Myocyte (in vitro differentiated cells): ENCODE data around the gene SELE. TPM values are rescaled to one million over a fixed set of nuclear protein-coding genes. Genes with fewer than 3 reads are reported as not detected.

ENCODE experiments used
- DNase-seq: peaks from one replicate; pipeline ENCODE4 v3.0.0-alpha.2; 2012; ENCODE audit warnings: low read depth
- polyA plus RNA-seq: library from polyadenylated mRNA; unstranded; fragments of >200 nt; gene quantifications from one replicate; pipeline ENCODE4 v1.2.1, GENCODE V29; 2012; ENCODE audit warnings: missing spikeins
- total RNA-seq: library from RNA; depleted of rRNA; stranded (reverse); fragments of >200 nt; gene quantifications from 2 replicates; pipeline ENCODE4 v1.2.3, GENCODE V29; 2014

SELE gene, protein sequence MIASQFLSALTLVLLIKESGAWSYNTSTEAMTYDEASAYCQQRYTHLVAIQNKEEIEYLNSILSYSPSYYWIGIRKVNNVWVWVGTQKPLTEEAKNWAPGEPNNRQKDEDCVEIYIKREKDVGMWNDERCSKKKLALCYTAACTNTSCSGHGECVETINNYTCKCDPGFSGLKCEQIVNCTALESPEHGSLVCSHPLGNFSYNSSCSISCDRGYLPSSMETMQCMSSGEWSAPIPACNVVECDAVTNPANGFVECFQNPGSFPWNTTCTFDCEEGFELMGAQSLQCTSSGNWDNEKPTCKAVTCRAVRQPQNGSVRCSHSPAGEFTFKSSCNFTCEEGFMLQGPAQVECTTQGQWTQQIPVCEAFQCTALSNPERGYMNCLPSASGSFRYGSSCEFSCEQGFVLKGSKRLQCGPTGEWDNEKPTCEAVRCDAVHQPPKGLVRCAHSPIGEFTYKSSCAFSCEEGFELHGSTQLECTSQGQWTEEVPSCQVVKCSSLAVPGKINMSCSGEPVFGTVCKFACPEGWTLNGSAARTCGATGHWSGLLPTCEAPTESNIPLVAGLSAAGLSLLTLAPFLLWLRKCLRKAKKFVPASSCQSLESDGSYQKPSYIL
- not detected in 2 replicates for total RNA-seq
- not detected for polyA plus RNA-seq

- no peak for DNase-seq
Measured at GRCh38 chr1:169733924-169734323, at the start of gene SELE. TSS of gene SELE (minus strand) at chr1:169734079. CDS start at chr1:169733612, 467 bp downstream.

DNA sequence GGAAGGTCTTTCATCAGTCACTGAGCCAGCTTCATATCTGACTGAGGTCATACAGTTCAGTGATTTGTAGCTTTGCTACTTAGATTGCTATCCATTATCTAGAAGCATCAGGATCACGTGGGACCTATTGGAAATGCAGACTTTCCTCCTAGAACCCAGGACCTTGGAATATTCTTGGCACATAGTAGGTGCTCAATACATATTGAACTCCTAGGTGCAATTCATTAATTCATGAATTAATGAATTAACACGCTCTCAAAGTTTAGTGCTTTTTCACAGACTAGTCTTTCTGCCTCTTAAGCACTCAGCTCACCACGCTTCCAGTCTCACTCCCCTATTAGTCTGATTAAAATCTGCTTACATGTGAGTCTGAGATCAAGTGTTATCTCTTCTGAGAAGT, 48.7 kb upstream of the SELE start:
- DNase-seq, result no peak

DNA sequence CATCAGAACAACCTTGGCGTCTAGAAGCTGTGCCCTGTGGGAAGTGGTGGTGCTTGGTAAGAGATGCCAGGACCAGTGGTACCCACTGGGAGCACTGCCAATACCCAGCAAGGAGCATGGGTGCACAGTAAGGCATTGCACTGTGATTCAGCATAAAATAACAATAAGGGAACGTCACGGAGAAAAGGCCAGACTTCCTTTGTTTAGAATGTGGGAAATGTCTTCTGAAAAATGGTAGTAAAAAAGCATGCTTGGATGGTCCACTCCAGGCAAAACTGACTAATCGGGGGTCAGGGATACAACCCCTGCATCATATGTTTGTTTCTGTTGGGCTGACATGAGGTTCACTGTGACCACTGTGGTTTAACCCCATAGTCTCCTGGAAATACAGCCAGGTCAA, 46.1 kb upstream of the SELE start:
- DNase-seq, result no peak

- DNase-seq, result no peak
Measured at GRCh38 chr1:169779150-169779549, 45.3 kb upstream of the SELE start.

- DNase-seq, result no peak
Measured at GRCh38 chr1:169776440-169776839, 42.6 kb upstream of the SELE start.

DNA sequence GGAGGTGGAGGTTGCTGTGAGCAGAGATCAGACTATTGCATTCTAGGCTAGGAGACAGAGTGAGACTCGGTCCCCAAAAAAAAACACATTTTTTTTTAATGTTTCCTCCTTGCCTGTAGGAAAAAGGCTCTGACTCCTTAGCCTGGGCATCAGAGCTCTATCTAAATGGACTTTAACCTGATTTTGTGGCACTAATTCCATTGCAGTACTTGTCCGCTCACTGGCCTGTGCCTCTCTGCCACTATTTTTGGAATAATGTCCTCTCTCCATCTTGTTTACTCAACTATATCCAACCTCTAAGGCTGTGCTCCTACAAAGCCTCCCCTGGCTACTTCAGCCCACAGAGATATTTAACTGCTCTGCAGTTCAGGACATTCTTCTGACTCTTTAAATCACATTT, 34.3 kb upstream of the SELE start:
- no peak for DNase-seq

DNA sequence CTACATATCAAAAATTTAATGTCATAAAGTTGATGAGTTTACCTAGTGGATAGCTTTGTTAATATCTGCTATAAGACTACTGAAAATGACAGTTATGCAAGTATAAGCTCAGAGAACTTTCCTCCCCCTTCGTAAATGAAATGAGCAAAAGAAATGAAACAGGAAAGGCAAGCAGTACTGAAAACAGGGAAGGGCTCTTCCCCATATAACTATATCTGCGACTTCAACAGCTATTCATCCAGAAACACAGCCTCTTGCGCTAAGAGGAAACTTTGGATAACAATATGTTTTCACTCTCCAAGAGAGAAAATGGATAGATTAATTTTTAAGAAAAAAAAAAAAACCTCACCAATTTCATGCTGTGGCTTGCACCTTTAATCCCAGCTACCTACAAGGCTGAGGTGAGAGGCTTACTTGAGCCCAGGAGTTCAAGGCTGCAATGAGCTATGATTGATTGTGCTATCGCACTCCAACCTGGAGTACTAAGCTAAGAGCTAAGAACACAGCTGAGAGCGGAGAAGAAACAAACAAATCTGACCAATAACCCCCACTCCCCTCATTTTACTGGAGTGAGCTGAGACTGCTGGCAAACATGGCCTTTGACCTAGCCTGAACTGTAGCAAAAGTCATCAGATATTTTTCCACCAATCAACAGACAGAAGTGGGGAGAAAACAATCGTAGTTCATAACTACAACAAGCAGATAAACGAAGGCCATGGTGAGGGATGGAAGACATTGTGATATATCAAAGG, 31.9 kb upstream of the SELE start:
- DNase-seq, result no peak

GRCh38 chr1:169764919-169765318, 31.0 kb upstream of the SELE start:
- no peak for DNase-seq

GRCh38 chr1:169762699-169763098, 28.8 kb upstream of the SELE start:
- no peak for DNase-seq

- no peak for DNase-seq
Measured at GRCh38 chr1:169759038-169759437, 25.2 kb upstream of the SELE start.

DNA sequence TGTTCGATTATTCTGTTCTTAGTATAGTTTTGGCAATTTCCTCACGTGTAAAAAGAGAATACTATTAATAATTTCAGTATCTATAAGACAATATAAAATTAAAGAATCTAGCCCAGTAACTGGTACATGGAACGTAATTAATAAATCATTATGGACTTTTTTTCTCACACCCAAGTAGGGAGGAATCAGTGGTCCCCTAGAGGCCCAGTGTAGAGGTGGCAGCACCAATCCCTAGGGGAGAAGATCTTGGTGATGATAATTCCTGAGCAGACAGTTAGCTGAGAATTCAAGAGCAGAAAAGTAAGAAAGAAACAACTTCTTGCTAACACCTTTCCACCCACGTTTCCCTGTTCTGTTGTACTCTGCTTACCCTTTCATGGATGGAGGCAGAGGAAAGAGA, 19.7 kb upstream of the SELE start:
- no peak for DNase-seq

DNA sequence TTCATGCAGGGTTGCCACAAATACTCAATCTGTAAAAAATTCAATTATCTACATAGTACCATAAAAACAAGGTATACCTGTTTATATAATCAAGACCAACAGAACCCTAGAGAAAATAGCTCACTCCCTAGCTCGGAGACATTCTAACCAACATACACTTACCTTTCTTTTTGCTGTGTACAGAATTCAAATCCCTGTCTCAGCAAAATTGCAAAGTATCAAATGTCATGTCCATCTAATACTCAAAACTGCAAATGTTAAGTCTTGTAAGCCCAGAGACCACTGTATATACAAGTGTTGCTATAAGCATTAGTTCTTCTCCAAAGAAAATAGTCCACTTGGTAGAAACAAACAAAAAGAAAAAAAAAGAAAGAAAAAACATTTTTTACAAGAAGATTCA, 16.2 kb upstream of the SELE start:
- DNase-seq, result no peak

DNA sequence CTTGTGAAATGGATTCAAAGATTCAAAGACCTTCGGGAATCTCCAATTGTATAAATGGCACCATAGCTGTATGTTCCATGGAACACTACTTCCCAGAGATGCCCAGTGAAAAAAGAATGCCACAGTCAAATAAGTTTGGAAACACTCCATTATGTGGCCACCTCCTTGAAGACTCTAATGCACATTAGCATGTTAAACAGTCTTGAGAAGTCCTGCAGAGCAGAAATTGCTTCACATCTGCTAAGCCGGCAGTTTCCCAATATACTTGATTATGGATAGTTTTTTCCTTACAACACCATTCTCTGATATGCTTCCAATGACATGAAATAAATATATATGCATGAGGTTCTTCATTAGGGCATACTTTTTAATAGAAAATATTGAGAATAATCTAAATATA, 12.7 kb upstream of the SELE start:
- DNase-seq, result no peak

GRCh38 chr1:169745015-169745861, 11.4 kb upstream of the SELE start:
- no peak for DNase-seq

DNA sequence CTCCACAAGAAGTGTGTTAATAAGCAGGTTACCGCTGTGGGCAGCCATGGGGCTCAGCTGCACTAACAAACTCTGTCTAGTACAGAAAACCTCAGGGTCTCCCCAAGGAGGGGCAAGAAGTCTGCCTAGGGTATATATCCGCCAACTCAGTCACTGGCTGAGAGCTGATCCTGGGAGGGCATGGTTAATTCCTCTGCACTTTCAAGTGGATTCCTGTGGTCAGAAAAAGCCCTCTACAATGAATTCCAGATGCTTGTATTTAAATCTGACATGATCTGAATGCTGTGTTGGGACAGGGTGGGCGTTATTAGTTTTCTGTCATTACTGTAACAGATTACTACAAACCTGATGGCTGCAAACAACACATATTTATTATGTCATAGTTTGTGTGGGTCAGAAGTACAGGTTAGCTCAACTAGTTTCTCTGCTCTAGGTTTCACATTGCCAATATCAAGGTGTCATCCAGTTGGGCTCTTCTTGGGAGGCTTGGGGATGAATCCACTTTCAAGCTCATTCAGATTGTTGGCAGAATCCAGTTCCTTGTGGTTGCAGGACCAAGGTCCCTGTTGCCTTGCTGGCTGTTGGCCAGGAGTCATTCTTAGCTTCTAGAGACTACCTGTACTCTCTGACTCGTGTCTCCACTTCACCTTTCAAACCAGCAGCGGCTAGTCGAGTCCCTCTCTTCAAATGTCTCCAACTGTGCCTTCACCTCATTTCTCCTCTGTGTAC, 8.0 kb upstream of the SELE start:
- peak; percentile 10 for DNase-seq

GRCh38 chr1:169739980-169740379, 6.1 kb upstream of the SELE start:
- no peak for DNase-seq

GRCh38 chr1:169731446-169731845, 2.4 kb downstream of the SELE start:
- DNase-seq, result no peak

DNA sequence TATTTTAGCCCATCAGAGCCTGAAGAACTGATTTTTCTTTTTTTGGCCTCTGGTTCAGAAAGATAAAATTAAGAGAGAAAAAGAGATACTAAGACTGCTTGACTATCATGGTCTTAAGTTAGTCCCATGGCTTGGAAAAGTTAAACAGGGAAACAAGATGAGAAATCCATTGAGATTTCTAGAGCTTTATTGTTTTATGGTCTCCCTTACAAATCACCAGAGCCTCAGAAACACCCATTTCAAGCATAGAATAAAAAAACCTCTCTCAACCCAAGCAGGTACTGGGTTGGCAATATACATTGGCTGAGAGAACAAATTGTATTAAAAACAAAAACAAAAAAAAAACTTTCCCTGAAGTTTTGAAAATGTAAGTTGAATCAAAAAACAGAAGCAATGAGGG, 3.9 kb downstream of the SELE start:
- DNase-seq, result no peak

- DNase-seq, result no peak
Measured at GRCh38 chr1:169727307-169727706, 6.6 kb downstream of the SELE start.

DNA sequence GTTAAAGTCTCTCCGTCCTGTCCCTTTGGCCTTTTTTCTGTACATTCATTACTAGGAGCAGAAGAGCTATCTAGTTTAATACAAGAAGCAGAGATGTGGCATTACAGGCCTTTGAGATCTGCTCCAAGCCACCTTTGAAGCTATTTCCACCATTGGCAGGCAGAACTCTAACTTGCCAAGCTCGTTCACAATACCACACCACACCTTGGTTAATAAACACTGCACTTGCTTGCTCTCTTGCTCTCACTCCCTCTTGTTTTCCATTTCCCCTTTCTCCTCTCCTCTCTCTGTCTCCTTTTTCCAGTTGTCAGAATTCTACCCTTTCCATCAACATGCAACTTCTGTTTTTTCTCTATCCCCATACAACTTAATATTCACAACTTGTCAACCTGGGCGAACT, 7.0 kb downstream of the SELE start:
- no peak for DNase-seq

DNA sequence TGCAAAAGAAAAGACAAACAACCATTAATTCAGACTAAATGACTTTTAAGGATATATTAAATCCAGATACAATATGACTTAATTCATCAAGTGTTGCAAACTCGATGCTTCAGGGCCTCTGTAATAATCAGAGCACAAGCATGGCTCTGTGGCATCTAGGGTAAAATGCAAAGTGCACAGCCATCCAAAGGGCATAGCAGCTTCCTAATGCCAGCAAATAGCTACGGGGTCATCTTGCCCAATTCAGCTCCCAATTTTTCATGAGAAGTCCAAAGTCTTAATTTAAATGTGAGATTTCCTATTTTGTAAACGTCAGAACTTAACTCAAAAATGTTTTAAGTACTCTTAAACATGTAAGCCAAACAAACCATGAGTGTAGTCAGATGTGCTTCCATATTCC, 7.9 kb downstream of the SELE start:
- no peak for DNase-seq
